ENCODE measurements around the gene GSTK1.
"Not testable (repeated sequence)": the region's sequence is repeated elsewhere in the genome, so short reads cannot be mapped to it uniquely, and the experiment has no call there.

Gene GSTK1

DNA sequence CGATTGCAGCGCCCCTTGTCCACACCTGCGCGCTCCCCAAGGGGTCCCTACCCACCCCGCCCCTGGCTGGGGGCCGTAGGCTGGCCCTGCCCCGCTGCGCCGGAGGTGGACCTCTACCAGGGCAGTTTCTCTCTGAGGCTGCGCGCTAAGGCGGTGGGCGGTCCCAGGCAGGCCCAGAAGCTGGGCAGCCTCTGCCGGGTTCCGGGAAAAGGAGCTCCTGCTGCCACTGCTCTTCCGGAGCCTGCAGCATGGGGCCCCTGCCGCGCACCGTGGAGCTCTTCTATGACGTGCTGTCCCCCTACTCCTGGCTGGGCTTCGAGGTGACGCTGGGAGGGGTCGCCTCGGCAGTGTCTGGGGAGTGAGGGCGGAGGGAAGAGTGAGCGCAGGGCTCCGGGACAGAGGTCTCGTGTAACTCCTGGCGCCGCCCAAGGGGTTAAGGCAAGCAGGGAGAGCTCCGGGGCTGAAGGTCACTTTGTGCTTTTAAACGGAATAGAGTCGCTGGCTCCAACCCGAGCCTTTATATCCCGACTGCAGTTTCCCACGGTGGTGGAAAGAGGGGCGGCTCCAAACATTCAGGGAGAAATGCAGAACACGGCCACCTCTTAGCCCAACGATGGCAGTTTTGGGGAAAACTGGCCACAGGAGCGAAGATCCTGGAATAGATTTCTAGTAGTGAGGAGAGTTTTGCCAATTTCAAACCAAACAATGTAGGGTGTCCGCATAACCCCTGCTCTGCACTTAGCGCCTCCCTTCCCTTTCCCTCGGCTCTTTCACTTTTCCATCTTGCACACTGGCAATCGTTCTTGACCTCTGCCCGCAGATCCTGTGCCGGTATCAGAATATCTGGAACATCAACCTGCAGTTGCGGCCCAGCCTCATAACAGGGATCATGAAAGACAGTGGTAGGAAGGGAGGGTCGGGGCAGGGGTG lies at the start of gene GSTK1:
GSTK1 (plus strand) TSS at position 176 of the 930 bp plus-strand sequence; CDS start at position 249, 73 bp downstream.
- DNase-seq: peak; percentile 86

DNA sequence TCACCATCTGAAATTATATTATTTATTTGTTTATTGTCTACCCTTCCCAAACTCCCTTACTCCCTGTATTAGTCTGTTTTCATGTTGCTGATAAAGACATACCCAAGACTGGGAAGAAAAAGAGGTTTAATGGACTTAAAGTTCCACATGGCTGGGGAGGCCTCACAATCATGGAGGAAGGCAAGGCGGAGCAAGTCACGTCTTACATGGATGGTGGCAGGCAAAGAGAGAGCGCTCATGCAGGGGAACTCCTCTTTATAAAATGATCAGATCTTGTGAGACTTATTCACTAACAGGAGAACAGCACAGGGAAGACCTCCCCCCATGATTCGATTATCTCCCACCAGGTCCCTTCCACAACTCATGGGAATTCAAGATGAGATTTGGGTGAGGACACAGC lies 49.8 kb upstream of the GSTK1 start:
- not testable (repeated sequence) for DNase-seq

DNA sequence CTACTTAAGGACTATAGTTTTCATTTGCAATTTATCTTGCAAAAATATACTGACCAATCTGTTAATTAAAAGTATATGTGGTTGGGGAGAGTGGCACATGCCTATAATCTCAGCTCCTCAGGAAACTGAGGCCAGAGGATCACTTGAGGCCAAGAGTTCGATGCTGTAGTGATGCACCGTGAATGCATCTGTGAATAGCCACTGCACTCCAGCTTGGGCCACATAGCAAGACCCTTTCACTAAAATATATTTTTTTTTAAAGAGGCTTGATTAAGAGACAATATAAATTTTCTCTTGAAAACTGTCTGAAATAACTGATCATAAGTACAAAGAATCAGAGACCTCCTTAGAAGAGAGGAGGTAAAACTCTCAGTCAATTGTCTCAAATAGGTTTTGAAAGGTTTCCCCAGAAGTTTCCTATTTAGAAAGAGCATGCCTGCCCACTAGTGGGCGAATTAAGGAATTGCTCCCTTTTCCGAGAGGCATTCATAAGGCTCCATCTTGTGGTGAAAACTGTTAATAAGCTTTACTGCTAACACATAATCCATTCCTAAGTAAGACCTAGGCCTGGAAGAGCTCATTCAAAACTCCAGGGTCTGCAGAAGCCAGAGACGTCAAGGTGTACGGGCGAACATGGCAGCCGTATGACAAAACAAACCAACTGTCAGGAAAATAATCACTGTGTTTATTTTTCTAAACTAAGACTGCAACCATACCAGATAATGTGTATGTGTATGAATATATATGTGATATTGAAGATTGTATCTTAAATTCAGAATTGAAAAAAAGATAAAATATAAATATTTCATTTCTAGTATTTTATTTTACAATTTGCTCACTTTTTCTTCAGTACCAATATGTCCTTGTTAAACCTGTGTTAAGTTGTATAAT lies 48.2 kb upstream of the GSTK1 start:
- peak; percentile 55 to 67 for DNase-seq

DNA sequence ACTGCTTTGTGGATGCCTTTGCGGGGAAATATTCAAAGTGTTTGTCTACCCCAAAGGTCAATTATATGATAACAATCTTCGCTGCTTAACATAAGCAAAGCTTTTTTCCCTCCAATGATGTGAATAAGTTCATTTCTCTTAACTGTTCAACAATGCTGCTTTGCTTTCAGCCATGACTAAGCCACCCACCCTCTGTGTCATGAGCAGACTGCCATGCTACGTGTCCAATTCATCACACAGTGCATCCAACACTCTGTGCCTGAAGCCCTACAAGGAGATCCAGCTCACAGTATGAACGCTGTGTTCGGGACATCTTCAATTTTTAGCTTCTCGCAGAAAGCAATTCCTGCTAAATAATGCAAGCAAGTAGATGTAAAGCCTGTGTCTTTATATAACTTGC lies 47.1 kb upstream of the GSTK1 start:
- DNase-seq: no peak

DNA sequence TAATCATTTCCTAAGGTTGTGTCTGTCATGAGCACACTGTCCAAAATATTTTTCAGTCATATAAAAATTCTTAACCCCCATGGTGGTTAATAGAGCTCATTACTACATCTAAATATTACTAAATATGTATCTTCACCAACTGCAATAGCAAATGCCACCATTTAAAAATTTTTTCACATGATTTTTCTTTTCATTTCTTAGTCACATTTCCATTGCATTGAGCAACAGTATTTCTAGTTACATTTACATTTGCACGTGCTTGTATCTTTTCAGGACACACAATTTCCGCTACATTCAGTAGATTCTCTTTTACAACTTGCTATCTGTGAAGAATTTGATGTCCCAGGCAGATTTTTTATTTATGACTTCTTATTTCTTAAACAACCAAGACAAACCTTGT lies 46.6 kb upstream of the GSTK1 start:
- DNase-seq: no peak

GRCh38 chr7:143217806-143218205 lies 45.4 kb upstream of the GSTK1 start:
- no peak for DNase-seq

- DNase-seq: no peak
Observed at GRCh38 chr7:143221286-143221685, 42.0 kb upstream of the GSTK1 start.

DNA sequence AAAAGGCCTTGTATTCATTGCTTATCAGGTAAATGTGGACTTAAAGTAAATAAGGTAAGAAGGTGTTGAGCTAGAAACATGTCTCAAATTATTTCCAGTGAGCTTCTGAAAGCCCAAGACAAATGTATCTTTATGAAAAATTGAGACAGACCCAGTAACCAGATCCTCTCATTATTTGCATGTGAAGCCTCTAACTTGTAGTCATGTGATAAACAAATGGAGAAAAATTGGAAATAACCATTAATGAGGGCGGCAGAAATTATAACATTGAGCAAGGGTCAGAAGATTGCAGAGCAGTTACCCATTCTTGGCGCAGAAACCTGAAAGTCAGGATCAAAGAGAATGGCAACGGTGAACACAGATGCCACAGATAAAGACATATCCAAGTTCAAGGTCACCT lies 41.5 kb upstream of the GSTK1 start, which contains the start of gene TAS2R40:
TAS2R40 (plus strand) TSS at position 301 of the 400 bp plus-strand sequence; CDS start at position 343, 42 bp downstream.
- no peak for DNase-seq

GRCh38 chr7:143222782-143223181 lies 40.5 kb upstream of the GSTK1 start:
- DNase-seq: no peak

- no peak for DNase-seq
Observed at GRCh38 chr7:143223784-143224183, 39.5 kb upstream of the GSTK1 start.

DNA sequence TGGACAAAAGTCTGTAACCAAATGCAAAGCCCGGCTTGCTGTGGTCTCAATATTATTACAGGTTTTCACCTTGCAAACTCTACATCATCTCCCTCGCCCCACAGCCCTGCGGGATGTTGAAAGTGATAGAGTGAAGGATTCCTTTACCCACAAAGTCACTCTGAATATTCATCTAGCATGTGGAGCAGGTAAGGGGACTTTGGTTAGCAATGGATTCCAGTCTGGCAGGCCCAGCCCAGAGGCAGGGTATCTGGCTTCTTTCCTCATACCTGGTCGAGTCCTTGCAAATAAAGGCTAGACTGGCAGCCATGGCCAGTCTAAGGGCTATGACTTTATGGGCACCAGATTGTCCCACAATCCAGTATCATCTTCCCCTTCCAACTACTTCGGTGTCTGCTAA lies 38.2 kb upstream of the GSTK1 start:
- no peak for DNase-seq

GRCh38 chr7:143227806-143228205 lies 35.4 kb upstream of the GSTK1 start:
- no peak for DNase-seq

DNA sequence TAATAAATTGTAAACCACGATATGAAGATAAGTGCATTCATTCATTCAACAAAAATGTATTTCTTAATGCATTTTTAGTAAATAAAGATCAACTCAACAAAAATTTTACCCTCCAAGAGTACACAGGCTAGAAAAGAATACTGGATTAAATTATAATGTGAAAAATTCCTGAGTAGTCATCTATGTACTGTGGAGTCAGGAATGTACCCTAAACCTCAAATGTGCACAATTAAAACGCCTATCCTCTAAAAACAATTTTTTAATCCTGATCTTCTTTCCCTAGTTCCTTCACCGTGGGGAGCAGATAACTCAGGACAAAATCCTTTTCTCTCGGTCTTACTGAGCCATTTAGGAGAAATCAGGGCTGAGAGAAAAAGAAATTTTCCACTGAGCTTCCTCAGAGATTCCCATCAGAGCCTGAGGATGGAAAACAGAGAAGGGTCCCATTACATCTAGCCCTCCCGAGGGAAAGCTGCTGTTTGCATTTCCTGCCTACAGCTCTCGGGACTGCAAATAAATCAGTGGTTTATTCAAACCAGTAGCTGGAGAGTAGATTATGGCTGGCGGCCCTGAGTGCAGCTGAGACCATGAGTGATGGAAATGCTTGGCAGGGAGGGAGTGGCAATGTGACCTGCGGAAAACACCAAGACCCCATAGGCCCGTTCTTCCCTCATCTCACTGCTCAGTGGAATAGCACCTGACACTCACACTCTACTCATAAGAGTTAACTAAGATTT lies 34.0 kb upstream of the GSTK1 start:
- DNase-seq: no peak

GRCh38 chr7:143230602-143231457 lies 32.4 kb upstream of the GSTK1 start:
- no peak for DNase-seq

DNA sequence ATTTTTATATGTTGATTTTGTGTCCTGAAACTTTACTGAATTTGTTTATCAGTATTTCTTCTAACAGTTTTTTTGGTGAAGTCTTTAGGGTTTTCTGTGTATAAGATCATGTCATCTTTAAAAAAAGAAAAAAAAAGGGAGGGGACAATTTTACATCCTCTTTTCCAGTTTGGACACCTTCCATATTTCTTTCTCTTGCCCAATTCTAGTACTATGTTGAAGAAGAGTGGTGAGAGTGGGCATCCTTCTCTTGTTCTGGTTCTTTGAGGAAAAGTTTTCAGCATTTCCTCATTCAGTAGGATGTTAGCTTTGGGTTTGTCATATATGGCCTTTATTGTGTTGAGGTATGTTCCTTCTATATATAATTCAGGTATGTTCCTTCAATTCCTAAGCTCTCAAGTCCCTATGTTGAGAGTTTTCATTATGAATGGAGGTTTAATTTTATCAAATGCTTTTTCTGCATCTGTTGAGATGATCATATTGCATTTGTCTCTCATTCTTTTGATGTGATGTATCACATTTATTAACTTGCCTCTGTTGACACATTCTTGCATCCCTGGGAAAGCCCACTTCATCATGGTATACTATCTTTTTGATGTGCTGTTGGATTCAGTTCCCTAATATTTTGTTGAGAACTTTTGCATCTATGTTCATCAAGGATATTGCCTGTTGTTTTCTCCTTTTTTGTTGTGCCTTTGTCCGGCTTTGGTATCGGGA lies 29.3 kb upstream of the GSTK1 start:
- no peak for DNase-seq

DNA sequence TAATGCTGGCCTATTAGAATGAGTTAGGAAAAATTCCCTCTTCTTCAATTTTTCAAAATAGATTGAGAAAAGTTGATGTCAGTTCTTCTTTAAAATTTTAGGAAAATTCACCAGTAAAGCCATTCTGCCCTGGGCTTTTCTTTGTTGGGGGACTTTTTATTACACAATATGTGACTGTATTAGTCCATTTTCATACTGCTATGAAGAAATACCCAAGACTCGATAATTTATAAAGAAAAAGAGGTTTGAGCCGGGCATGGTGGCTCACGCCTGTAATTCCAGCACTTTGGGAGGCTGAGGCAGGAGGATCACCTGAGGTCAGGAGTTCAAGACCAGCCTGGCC lies 28.7 kb upstream of the GSTK1 start:
- DNase-seq: no peak

- DNase-seq: no peak
Observed at GRCh38 chr7:143235561-143235960, 27.7 kb upstream of the GSTK1 start.

- DNase-seq: no peak
Observed at GRCh38 chr7:143236408-143236990, 26.7 kb upstream of the GSTK1 start.

DNA sequence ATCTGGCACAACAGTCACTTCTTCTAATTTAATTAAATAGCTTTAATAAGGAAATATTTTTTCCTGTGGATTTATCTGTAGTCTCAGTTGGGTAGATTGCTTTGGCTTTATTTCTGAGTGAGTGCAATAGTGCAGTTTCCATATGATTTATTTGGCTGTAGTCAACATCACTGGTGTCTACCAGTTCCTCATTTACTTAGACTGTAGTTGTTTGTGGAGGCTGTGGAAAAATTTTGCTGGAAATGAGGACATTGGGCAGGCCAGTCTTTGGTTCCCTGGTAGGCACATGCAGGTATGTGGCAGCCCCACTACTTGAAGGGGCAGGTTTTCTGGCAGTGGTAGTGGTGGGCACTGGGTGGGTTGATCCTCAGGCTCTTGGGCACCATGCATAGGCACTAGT lies 25.9 kb upstream of the GSTK1 start:
- DNase-seq: no peak

DNA sequence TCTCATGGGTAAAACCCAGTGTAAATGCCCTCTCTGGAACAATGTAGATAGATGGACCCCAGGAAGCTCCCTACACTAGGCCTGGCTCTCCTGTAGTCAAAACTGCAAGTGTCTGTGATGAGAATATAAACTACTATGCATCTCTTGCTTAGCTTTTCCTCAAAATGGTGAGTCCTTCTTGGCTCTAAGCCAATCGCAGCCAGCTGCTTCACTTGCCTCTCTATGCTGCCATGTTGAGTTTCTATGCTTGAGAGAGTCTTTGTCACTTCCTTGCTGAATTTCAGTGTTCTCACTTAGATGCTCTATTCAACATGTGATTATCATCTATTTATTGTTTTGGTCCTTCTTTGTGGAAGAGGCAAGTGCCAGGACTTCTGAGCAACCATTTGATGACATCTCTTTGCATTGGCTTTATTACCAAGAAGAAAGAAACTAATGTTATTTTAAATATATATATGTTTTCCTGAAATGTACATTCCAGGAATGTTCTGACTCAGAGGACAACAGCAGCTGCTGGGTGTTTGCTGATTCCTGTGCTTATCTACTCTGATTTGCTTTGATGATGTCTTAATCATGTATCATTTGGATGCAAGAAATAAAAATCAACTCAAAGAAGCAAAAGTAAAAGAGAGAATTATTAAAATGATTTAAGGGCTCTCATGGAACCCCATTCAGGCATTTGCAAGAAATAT lies 24.8 kb upstream of the GSTK1 start:
- DNase-seq: no peak

Data from stimulated activated CD4-positive, alpha-beta T cell treated with anti-CD3 and anti-CD28 coated beads, Interleukin-2, amount 100 ng/mL, for 24 hours (primary cell).